Measurements from ENCODE around the gene MACROD2.

MACROD2 gene

GRCh38 chr20:15674253-15675060 is 1679.1 kb downstream of the MACROD2 start:
- DNase-seq = no peak

- no peak for DNase-seq
Observed at GRCh38 chr20:15675061-15675514, 1679.8 kb downstream of the MACROD2 start.

GRCh38 chr20:15675813-15676484 is 1680.6 kb downstream of the MACROD2 start:
- DNase-seq = no peak

- DNase-seq = no peak
Observed at GRCh38 chr20:15676815-15677214, 1681.5 kb downstream of the MACROD2 start.

- DNase-seq = no peak
Observed at GRCh38 chr20:15682690-15683089, 1687.4 kb downstream of the MACROD2 start.

GRCh38 chr20:15692570-15692969 is 1697.3 kb downstream of the MACROD2 start:
- no peak for DNase-seq

- no peak for DNase-seq
Observed at GRCh38 chr20:15699431-15700146, 1704.3 kb downstream of the MACROD2 start.

GRCh38 chr20:15700147-15700765 is 1704.9 kb downstream of the MACROD2 start:
- DNase-seq = no peak

- DNase-seq = no peak
Observed at GRCh38 chr20:15702161-15702560, 1706.8 kb downstream of the MACROD2 start.

GRCh38 chr20:15703171-15703911 is 1708.0 kb downstream of the MACROD2 start:
- DNase-seq = no peak

GRCh38 chr20:15705975-15706374 is 1710.7 kb downstream of the MACROD2 start:
- no peak for DNase-seq

GRCh38 chr20:15706719-15707118 is 1711.4 kb downstream of the MACROD2 start:
- no peak for DNase-seq

- DNase-seq = no peak
Observed at GRCh38 chr20:15708984-15709598, 1713.8 kb downstream of the MACROD2 start.

- DNase-seq = no peak
Observed at GRCh38 chr20:15710636-15711035, 1715.3 kb downstream of the MACROD2 start.

- DNase-seq = no peak
Observed at GRCh38 chr20:15711177-15711576, 1715.9 kb downstream of the MACROD2 start.

GRCh38 chr20:15716256-15716655 is 1720.9 kb downstream of the MACROD2 start:
- DNase-seq = no peak

- no peak for DNase-seq
Observed at GRCh38 chr20:15726416-15726815, 1731.1 kb downstream of the MACROD2 start.

- no peak for DNase-seq
Observed at GRCh38 chr20:15734052-15734451, 1738.7 kb downstream of the MACROD2 start.

- no peak for DNase-seq
Observed at GRCh38 chr20:15739035-15739434, 1743.7 kb downstream of the MACROD2 start.

- no peak for DNase-seq
Observed at GRCh38 chr20:15740046-15740775, 1744.9 kb downstream of the MACROD2 start.

- no peak for DNase-seq
Observed at GRCh38 chr20:15742087-15742486, 1746.8 kb downstream of the MACROD2 start.

Measured in activated CD4-positive, alpha-beta T cell treated with anti-CD3 and anti-CD28 coated beads for 1 hour (primary cell).